Brain microvascular endothelial cell (primary cell): ENCODE measurements around the gene GPLD1.

Source experiments
- DNase-seq: peaks from one replicate; pipeline ENCODE4 v3.0.0-alpha.2; 2020
- H3K27ac ChIP-seq: fragments of 250-450 bp; sonication (Bioruptor Pico); 2 replicates; pipeline ENCODE4 v1.5.1; 2020; ENCODE audit warnings: mild to moderate bottlenecking, moderate library complexity
- H3K27me3 ChIP-seq: fragments of 250-450 bp; sonication (Bioruptor Pico); replicated peaks from 2 replicates; pipeline ENCODE4 v1.5.1; 2020; ENCODE audit warnings: mild to moderate bottlenecking
- H3K36me3 ChIP-seq: fragments of 250-450 bp; sonication (Bioruptor Pico); replicated peaks from 2 replicates; pipeline ENCODE4 v1.5.1; 2020; ENCODE audit warnings: mild to moderate bottlenecking
- H3K4me3 ChIP-seq: 2 replicates; pipeline ENCODE4 v1.5.1; 2011; ENCODE audit warnings: low read depth, mild to moderate bottlenecking, control low read depth, low read length, moderate library complexity
- in situ Hi-C: cut with HindIII; loops from 2 replicates; pipeline ENCODE4 v1.10.0; 2017; ENCODE audit warnings: low sequenced_read_pairs, low pct_ligation_motif_present
- TF ChIP-seq, protein P1 (sequence below): IDR thresholded peaks from 2 replicates; pipeline ENCODE4 v1.5.1; 2011; ENCODE audit warnings: low read depth, mild to moderate bottlenecking, moderate library complexity, low read length, control low read depth, inconsistent platforms; ENCODE audit errors: missing control alignments

Gene GPLD1

DNA sequence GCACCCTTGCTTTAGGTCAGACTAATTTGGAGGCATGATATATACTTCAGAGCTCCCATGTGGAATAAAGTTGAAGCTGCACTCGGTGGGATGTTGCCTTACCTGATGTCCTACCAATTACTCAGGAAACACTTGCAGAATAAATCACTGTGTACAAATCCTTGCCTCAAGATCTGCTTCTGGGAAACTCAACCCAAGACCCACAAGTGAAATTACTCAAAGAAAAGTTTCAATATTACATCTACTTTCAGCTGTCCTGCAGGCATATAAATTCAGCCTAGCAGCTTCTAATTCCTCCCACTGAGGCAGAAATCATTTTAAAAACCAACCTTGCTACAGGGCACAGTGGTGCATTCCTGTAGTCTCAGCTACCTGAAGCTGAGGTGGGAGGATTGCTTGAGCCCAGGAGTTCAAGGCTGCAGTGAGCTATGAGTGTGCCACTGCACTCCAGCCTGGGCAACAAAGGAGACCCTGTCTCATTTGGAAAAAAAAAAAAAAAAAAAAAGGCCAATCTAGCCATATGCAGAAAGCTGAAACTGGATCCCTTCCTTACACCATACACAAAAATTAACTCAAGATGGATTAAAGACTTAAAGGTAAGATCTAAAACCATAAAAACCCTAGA is 110.8 kb downstream of the GPLD1 start:
- TF ChIP-seq, protein P1, sequence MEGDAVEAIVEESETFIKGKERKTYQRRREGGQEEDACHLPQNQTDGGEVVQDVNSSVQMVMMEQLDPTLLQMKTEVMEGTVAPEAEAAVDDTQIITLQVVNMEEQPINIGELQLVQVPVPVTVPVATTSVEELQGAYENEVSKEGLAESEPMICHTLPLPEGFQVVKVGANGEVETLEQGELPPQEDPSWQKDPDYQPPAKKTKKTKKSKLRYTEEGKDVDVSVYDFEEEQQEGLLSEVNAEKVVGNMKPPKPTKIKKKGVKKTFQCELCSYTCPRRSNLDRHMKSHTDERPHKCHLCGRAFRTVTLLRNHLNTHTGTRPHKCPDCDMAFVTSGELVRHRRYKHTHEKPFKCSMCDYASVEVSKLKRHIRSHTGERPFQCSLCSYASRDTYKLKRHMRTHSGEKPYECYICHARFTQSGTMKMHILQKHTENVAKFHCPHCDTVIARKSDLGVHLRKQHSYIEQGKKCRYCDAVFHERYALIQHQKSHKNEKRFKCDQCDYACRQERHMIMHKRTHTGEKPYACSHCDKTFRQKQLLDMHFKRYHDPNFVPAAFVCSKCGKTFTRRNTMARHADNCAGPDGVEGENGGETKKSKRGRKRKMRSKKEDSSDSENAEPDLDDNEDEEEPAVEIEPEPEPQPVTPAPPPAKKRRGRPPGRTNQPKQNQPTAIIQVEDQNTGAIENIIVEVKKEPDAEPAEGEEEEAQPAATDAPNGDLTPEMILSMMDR: no peak
- Histone ChIP-seq H3K27ac (no peak overlapping the region), H3K4me3 (no peak overlapping the region), H3K36me3 (no peaks in the 10 kb centered on the region), H3K27me3 (no peaks in the 10 kb centered on the region)
- DNase-seq: no peak
- in situ Hi-C loops: no loop called here
